GM18951 (cell line): ENCODE measurements around the gene EHBP1L1.
A peak's percentile ranks its signal among the peaks of the same experiment; 100 is the strongest.

Experiments used
- POLR2A ChIP-seq: IDR thresholded peaks from 4 replicates; pipeline ENCODE4 v1.6.1; 2011; ENCODE audit warnings: mild to moderate bottlenecking; ENCODE audit not compliant: insufficient read length, insufficient read depth; ENCODE audit errors: extremely low read depth
- in situ Hi-C: fragments of 300-500 bp; cut with MboI; formaldehyde crosslinking; loops from one replicate; pipeline ENCODE4 v1.12.0; 2022; ENCODE audit warnings: low sequenced_read_pairs, mixed read lengths, inconsistent platforms; ENCODE audit not compliant: unreplicated experiment

Gene EHBP1L1

DNA sequence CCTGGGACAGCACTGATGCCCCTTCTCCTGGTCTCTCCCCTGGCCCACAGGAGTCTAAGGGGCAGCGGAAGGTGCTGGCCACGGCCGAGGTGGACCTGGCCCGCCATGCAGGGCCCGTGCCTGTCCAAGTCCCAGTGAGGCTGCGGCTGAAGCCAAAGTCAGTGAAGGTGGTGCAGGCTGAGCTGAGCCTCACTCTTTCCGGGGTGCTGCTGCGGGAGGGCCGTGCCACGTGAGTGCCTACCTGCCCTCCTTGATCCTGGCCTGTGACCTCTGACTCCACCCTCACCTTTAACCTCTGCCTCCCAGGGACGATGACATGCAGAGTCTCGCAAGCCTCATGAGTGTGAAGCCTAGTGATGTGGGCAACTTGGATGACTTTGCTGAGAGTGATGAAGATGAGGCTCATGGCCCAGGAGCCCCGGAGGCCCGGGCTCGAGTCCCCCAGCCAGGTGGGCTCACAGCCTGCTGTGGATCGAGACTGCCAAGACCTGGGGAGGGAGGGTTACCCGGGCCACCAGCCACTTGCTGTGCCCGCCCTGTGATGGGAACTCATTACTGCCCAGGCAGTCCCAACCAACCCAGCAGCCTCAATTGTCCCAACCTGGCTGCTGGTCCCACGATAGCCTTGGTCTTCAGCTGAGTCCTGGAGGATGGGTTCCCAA, 4.3 kb downstream of the EHBP1L1 start:
- in situ Hi-C loops: no loop called here
- no peak for TF ChIP-seq POLR2A

DNA sequence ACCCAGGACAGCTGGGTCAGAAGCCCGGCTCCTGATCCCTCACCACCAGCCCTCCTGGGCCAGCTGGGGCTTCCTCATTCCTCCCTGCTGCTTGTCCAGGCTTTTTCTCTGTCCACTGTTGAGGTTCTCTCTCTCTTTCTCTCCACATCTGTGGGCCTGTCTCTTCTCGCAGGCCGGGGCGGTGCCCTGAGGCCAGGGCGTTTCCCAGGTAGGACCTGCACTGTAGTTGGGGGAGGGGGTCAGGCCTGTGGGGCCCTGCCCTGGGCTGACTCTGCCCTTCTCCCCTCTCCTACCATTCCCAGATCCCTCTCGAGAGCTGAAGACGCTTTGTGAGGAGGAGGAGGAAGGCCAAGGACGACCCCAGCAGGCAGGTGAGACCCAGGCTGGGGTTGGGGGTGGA, 4.9 kb downstream of the EHBP1L1 start:
- no peak for TF ChIP-seq POLR2A
- in situ Hi-C loops: no loop called here

DNA sequence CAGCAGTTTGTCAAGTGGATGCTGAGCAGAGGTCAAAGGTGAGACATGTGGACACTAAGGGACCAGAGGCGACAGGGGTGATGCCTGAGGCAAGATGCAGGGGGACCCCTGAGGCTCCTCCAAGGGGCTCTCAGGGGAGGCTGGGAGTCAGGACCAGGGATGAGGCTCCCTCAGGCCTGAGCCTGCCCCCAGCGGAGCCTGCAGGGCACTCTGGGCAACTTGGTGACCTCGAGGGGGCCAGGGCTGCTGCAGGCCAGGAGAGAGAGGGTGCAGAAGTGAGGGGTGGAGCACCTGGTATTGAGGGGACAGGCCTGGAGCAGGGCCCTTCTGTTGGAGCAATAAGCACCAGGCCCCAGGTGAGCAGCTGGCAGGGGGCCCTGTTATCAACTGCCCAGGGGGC, 6.1 kb downstream of the EHBP1L1 start:
- in situ Hi-C loops: no loop called here
- TF ChIP-seq POLR2A: no peak

DNA sequence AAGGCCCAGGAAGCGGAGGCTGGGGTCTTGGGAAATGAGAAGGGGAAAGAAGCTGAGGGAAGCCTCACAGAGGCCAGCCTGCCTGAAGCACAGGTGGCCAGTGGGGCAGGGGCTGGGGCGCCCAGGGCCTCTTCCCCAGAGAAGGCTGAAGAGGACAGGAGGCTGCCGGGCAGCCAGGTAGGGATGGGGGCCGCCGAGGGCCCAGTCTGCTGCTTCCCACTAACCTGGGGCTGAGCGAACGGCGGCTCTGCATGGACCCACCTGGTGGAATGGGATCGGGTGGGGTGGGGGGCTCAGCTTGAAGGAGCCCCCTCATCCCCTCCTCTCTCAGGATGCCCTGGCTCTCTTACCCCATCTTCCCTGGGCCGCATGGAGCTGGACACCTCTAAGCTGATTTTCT, 7.7 kb downstream of the EHBP1L1 start:
- no peak for TF ChIP-seq POLR2A
- in situ Hi-C loops: no loop called here

DNA sequence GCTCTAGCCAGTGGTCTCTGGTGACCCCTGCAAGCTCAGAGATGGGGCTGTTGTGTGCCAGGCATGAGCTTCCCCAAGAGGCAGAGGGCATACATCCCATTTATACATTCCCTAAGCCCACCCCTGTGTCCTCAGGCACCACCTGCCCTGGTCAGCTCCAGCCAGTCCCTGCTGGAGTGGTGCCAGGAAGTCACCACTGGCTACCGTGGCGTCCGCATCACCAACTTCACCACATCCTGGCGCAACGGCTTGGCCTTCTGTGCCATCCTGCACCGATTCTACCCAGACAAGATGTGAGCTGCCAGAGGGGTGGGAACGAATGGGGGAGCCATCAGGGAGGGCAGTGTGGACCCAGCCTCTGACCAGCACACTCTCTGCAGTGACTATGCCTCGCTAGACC, 8.3 kb downstream of the EHBP1L1 start:
- TF ChIP-seq POLR2A: no peak
- in situ Hi-C loops: no loop called here

DNA sequence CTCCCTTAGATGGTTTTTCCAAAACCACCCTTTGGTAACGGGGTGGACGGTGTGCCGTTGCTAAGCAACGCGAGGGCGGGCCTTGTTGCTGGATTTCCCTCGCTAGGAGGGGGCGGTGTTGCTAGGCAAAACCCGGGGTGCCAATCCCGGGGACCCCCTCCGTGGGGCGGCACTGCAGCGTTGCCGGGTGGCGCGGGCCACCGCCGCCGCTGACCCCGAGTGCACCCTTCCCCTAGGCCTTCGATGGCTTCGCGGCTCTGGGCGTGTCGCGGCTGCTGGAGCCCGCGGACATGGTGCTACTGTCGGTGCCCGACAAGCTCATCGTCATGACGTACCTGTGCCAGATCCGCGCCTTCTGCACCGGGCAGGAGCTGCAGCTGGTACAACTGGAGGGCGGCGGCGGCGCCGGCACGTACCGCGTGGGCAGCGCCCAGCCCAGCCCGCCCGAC, 8.9 kb downstream of the EHBP1L1 start:
- TF ChIP-seq POLR2A: no peak

DNA sequence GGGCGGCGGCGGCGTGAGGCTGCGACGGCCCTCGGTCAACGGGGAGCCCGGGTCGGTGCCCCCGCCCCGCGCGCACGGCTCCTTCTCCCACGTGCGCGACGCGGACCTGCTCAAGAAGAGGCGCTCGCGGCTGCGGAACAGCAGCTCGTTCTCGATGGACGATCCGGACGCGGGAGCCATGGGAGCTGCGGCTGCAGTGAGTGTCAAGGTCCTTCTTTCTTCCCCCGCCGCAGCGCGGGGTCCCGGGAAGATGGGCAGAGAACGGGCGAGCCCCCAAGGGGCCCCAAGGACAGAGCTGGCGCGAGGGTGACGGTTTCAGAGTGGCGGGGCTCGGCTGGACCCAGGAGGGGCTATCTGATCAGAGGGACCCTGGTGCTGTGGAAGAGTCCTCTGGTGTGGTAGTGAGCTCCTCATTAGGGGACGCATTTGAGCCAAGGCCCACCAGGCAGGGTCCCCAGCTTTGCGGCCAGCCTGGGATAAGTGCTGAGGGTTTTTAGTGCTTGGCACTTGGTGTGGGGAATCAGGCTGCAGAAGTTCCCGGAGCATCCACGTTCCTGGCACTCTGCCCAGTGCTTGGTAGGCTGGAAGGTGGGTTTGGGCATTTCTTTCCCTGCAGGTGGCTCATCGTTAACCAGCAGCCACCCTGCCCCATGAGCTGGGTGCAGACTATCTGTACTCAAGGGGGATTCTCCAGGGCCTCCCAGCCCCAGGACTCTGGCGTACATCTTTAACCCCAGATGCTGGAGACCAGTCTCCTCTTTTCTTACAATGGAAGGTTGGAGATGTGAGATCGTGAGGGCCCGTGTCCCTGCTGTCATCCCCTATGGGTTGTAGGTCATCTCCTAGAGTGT, 9.8 kb downstream of the EHBP1L1 start:
- in situ Hi-C loops: no loop called here
- TF ChIP-seq POLR2A: no peak

More for the DNA sequence above, 8.9 kb downstream of the EHBP1L1 start:
- in situ Hi-C loops: no loop called here

DNA sequence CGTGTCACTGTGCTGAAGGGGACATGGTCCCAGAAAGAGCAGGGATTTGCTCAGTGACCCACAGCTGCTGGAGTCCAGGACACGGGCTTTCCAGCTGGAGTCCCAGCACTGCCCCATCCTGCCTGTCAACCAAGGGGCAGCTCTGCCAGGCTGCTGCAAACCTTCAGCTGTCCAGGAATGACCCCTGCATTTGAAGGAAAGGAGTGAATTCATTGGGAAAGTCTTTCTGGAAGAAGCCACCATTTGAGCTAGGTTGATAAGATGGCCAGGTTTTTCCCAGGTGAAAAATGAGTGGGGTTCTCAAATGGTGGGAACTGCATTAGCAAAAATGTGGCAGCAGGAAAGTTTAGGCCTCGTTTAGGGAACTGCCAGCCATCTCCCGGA, 10.4 kb downstream of the EHBP1L1 start:
- TF ChIP-seq POLR2A: no peak
- in situ Hi-C loops: no loop called here

DNA sequence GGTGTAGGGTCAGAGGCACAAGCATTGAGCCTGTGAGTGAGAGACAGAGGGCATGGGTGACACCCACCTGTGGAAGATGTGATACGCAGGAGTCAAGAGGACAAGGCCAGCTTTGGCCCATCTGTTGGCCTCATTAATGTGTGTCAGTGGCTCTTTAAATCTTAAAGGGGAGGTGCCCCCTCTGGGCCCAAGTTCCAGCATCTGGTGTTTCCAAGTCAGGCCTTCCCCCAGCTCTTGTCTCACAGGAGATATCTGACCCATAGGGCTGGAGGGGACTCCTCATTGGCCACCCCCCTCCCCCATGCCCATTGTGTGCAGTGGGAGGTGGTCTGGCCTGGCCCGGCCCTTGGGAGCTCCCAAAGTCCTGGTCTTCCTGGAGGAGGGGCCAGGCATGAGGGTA, 10.8 kb downstream of the EHBP1L1 start:
- in situ Hi-C loops: no loop called here
- no peak for TF ChIP-seq POLR2A

DNA sequence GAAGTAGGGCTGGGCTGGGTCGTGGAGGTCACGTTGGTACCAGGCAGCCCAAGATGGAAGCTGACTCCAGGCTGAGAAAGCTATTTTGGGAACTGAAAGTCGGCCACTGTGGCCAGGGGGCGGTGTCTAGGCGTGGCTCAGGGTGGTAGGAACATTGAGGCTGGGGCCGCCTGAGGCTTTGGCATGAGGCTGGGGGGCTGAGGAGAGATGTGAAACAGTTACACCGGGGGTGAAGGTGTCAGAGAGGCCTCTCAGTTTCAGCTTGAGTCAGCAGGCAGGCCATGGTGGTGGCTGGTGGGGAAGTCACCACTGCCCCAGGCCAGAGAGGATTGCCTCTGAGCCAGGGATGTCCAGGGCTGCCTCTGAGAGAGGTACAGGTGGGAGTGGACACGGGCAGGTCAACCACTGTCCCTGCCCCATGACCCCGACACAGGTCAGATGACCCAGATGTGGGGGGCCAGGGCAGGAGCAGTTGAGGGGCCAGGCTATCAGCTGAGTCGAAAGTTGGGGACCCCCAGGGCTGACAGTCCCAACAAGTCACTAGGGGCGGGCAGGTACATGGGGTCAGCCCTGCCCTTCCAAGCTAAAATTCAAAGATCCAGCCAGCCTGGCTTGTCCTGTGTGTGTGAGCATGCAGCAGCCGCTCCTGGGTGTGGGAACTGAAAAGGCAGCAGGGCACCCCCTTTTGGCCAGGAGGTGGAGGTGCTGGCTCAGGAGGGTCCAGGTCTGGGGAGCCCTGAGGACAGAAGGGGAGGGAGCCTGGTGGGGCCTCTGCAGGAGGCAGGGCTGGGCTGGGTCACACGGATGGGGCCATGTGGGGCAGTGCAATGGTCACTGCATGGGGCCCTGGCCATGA, 12.6 kb downstream of the EHBP1L1 start:
- peak; percentile 45 for TF ChIP-seq POLR2A
- in situ Hi-C loops: no loop called here

DNA sequence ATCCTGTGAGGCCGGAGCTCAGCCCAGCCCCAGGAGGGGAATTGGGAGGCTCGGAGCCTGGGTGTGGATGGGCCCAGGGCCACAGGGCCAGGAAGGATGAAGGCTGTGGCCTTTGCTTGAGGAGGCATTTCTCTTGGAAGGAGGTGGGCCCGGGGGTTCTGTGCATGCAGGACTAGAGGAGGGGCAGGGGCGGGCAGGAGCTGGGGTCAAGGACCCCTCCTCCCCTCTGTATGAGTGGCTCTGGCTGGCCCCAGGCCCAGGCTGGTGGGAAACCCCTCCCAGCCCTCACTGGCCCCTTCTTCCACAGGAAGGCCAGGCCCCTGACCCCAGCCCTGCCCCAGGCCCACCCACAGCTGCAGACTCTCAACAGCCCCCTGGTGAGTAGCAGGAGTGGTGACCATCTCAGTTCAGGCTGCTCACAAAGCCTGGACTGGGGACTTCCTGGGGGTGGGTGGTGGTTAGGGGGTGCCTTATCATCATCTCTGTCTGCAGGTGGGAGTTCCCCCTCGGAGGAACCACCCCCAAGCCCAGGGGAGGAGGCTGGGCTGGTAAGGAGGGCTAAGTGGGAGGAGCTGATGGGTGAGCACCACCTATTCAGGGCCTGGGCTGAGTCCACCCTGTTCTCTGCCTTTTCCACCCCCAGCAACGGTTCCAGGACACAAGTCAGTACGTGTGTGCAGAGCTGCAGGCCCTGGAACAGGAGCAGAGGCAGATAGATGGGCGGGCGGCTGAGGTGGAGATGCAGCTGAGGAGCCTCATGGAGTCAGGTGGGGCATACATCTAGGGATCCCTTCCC, 13.8 kb downstream of the EHBP1L1 start:
- in situ Hi-C loops: no loop called here
- no peak for TF ChIP-seq POLR2A

DNA sequence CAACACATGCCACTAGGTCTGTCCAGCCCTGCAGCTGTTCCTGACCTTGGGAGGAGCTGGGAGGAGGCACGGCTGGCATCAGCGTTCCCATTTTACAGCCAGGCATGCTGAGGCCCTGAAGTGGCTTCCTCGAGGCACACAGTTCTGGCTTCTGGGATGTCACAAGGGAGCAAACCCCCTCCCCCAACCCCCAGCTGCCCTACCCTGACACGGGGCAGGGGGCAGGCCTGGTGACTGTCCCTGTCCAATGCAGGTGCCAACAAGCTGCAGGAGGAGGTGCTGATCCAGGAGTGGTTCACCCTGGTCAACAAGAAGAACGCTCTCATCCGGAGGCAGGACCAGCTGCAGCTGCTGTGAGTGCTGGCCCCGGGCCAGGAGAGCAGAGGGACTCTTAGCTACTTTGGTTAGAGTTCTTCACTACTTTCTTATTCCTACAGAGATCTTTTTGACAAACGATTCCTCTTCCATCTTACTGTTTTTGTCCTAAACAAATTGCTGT, 14.4 kb downstream of the EHBP1L1 start:
- in situ Hi-C loops: no loop called here
- no peak for TF ChIP-seq POLR2A

DNA sequence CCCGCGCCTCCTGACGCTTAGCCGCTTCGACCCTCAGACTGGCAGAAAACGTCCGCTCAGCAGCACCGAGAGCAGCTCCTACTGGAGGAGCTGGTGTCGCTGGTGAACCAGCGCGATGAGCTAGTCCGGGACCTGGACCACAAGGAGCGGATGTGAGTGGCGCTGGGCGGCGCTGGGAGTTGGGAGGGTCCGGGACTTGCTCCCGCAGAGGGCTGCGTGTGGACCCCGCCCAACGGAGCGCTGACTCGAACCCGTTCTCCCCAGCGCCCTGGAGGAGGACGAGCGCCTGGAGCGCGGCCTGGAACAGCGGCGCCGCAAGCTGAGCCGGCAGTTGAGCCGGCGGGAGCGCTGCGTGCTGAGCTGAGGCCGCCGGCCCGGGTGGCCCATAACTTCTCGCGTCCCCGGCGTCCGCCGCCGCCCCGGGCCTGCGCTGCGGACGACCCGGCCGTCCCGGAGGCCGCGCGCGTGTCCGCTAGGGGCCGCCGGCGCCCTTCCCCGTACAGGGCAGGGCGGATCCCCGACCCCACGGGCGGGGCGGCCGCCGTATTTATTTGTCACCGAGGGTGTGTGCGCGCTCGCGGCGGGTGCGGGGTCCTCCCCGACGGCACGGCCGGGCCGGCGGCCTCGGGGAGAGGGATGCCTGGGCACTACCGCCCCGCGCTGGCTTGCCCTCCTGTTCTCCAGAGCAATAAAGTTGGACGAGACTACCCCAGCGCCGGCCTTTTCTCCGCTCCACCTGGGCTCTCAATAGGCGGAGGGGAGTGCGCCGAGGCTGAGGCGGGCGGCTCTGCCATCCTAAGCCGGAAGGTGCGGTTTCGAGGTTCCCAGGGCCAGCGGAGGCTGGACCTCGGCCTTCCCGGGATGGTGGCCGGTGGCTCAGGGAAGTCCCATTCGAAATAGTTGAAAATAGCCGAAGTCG, 16.3 kb downstream of the EHBP1L1 start:
- in situ Hi-C loops: no loop called here
- TF ChIP-seq POLR2A: no peak
